ENCODE measurements around the gene KLC4. TPM values are rescaled to one million over a fixed set of nuclear protein-coding genes. Genes with fewer than 3 reads are reported as not detected.
"Not testable (repeated sequence)": the region's sequence is repeated elsewhere in the genome, so short reads cannot be mapped to it uniquely, and the experiment has no call there.

The KLC4 gene
- total RNA-seq, 1 donor from 2014 or later = 18.1 TPM

DNA sequence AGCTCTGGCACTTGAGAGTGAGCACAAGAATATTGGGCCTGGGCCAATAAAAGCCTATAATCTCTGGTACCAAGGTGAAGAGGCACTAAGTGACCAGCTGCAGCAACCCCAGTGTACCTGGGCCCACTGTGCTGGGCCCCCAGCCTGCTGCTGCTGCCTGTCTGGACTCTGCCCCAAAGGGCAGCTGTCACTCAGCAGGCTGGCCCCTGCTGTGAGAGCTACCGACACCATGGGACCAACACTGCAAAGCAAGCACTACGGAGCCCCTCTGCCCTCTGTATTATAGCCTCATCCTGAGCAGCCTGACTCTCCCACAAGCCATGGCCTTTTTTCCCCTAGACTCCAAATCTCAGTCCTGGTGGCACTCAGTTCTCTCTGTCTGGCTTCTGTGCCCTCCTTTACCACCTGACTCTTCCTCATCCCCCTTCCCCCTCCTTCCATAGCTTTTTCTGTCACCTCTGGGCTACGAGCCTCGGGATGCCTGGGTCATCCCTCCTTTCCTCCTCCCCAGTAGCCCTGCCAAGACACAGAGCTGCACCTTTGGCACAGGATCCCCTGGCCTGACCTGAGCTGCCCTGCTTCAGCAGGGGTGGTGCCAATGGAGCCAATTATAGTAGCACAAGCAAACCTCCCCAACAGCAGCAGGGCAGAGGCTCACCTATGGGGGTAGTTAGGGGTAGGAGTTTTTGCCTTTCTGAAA, 23.8 kb upstream of the KLC4 start:
- DNase-seq (ENCODE audit: low spot score) = no peak

DNA sequence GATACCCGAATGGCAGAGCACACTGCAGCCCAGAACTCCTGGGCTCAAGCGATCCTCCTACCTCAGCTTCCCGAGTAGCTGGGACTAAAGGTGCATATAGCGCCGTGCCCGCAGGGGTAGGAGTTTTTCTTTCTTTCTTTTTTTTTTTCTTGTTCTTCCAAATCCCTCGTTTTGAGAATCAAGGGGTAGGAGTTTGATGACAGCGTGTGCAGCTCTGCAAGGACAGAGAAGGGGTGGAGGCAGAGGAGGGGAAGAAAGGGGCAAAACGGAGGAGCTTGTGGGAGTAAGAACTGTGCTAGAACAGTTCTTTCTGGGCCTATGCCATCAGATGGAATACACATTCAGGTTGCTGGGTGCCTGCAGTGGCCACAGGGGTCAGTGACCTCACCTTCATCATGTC, 22.7 kb upstream of the KLC4 start:
- DNase-seq (ENCODE audit: low spot score) = no peak

DNA sequence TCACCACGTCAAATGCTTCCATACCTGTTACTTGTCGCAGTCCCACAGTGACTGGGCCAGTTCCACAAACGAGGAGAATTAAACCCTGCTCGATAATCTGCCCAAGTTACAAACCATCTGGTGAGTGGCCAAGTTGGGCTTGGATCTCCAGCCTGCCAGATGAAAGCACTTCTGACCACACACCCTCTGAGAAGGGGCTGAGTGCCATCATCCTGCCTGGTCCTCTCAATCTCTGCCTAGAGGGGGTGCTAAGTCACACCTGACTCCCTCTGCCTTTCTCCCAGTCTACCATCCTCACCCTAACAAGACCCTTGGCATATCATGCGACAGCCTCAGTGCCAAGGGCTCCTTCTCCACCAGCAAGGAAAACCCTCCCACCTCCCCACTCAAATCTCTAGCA, 22.2 kb upstream of the KLC4 start:
- DNase-seq (ENCODE audit: low spot score) = no peak

DNA sequence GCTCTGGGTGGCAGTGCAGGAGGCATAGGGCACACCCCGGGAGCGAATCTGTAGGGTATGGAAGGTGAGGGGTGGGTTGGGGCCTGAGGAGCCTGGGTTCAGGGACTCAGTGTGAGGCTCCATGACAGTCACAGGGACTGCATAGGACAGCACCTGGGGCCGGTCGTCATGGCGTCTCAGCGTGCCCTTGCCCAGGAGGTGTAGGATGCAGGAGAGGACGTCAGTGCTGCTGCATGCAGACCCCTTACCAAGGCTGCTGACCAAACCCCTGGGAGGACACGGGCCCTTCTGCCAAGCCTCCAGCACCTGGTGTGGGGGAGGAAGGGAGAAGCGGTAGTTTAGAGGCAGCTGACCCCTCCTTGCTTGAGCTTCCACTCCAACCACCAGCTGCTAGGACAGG, 21.7 kb upstream of the KLC4 start:
- no peak for DNase-seq (ENCODE audit: low spot score)

DNA sequence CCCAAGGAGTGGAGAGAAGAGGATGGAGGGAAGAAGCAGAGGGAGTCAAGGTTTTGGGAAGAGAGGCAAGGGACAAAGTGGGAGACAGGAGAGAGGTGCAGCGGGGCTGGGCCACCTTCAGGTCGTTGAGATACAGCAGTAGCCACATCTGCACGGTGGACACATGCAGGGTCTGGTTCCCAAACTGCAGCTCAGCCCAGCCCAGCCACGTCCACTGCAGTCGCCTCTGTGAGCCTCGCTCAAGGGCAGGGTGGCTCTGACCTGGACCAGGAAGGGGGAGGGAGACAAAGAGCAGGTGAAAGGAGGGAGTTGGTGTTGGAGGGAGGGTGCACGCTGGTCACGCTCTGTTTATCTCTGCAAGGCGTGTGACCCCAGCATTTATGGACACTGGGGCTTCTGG, 20.7 kb upstream of the KLC4 start:
- DNase-seq (ENCODE audit: low spot score) = no peak

DNA sequence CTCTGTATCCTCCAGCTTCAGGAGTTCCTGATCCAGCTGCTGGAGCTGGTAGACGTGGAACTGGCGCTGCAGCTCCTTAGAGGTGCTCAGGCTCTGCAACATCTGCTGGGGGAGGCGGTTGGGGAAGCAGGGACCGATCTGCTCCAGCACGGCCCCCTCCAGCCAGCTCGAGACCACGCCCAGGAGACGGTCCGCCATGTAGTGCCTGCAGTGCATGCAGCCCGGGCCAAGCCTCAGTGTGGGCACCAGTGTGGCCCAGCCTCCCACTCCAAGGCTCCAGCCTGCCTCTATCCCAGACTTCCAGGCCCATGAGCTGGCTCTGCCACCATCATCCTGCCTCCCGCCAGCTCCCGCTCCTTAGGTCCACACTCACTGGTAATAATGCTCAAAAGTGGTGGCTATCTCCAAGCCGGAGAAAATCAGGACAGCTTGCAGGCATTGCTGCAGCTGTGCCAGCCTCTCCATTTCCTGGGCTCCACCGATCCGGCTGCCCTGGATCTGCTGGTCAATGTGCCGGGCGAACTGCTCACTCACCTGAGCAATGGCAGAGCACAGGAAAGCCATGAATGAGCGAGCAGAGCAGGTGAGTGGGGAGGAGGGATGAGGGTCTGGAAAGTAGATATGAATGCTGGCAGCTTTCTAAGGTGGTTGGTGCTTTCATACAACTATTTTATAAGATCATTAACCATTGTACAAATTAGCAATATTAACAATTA, 18.7 kb upstream of the KLC4 start:
- no peak for DNase-seq (ENCODE audit: low spot score)

DNA sequence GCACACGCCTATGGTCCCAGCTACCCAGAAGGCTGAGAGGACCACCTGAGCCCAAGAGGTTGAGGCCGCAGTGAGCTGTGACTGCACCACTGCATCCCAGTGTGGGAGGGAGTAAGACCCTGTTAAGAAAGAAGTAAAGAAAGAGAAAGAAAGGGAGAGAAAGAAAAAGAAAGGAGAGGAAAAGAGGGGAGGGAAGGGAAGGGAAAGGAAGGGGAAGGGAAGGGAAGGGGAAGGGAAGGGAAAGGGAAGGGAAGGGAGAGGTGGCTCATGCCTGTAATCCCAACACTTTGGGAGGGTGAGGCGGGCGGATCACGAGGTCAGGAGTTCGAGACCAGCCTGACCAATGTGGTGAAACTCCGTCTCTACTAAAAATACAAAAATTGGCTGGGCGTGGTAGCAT, 18.0 kb upstream of the KLC4 start:
- DNase-seq (ENCODE audit: low spot score) = not testable (repeated sequence)

DNA sequence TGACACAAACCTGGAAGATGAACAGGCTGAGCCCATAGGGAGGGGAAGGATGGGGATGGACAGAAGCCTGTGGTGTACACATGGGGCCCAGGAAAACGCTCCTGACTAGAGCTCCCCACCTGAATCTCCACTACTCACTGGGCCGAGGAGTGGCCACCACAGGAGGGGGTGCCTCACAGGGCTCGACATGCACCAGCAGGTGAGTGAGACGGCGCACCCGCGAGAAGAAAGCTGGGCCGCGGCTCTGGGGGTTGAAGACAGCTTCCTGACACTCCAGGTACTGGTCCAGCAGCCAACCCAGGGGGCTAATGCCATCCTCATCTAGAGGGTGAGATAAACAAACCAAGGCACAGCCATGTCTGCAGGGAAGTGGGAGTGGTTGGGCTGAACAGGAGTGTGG, 16.1 kb upstream of the KLC4 start:
- DNase-seq (ENCODE audit: low spot score) = no peak

DNA sequence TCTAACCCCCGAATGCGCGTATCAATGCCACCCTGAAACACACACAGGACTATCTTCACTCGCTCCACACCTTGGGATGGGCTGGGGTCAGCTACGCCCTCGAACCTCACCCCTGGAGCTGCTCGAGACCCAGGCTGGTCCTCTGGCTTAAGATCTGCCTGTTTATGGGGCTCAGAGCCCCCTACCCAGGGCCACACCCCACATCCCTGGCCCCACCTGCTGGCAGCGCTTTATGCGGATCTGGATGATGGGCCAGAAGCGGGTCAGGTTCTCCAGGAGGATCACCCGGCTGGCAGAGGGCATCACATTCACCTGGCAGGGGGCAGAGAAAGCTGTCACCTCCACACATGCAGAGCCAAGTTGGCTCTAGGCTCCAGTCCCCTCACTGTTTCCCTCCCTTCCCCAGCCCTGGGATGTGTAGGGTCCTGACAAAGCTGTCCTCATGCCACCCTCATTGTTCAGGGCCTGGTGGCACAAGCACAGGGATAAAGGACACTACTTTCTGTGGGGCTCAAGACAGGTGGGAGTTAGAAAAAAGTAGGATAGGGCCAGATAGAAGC, 14.0 kb upstream of the KLC4 start:
- no peak for DNase-seq (ENCODE audit: low spot score)

DNA sequence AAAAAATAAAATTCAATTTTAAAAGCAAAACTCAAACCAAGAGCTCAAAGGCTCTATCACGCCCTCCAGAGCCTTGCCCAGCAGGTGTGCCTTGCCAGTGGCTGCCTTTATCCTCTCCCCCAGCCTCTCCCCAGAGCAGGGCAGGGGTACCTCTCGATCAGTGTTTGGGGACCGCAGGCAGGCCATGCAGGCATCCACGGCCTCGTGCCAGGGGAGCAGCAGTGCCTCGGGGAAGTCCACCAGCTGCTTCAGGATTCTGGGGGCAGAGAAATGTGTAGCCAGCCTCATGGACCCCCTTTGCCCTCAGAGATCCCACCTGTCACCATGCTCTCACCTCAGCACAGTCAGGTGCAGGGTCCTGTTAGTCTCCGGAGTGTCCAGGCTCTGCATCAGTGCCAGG, 11.4 kb upstream of the KLC4 start:
- no peak for DNase-seq (ENCODE audit: low spot score)

DNA sequence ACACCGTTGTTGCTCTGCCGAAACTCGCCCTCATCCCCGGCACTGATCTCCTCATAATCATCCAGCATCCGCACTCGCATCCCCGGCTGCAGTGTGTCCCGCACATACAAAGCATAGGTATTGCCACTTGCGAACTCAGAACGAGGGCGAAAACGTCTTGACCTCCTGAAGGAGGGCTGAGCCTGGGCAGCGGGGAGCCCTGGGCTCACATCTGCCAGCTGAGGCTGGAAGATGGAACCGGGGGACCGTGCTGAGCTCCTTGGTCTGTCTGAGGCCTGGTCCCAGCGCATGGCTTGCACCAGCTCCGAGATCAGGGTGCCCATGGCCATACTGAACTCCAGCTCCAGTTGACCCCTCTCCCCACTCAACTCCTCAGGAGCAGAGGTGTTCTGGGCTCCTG, 8.4 kb upstream of the KLC4 start:
- DNase-seq (ENCODE audit: low spot score) = no peak

DNA sequence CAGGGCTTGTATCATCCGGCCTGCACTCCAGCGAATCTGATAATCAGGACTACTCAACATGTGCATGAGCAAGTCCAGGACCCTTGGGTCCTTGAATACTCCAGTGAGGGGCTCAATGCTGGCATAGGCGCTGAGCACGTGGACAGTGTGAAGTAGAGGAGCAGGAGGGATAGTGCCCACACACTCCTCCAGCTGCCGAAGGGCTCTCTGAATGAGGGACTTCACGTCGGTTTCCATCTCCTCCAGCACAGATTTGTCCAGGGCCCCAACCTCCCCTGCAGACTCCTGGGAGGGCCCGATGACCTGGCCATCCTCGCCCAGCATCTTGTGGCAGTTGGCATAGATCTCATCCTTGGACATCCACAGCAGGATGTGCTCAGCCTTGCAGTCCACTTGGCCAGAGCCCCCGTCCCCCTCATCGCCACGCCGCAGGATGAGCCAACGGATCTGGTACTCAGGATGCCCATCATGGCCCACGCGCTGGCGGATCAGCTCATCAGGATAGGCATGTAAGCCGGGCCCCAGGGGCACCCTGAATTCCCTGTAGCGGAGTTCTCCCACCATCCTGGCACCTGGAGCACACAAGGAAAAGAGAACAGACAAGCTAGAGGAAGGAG, 7.1 kb upstream of the KLC4 start:
- DNase-seq (ENCODE audit: low spot score) = no peak

DNA sequence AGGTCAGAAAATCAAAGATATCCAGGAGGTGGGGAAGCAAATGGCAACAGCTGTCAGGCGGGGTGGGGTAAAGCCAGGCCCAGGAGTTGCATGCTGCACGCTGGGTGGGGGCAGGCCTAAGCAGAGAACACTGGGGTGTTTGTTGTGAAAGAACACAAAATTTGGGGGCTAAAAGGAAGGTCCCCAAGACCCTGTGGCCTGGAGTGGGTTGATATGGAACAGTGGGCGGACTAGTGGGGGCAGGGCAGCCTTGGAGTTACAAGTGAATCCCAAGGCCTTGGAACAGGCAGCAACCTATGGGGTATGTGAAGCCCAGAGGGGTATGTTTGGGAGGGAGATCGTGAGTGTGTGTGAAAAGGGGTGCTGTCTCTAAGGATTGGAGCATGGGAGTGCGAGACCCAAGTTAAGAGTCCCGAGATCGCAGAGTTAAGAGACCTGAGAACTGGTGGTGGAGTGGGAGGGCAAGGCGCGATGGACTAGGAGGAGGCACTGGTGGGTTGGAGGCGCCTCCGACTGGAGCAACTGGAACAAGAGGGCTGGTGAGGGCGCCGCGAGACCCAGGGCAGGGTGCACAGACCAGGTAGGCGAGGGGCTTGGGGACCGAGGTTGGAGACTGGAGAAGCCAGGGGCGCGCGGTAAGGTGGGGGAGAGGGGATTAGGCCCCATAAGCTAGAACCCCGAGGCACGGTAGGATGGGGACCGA, 6.4 kb upstream of the KLC4 start:
- no peak for DNase-seq (ENCODE audit: low spot score)

DNA sequence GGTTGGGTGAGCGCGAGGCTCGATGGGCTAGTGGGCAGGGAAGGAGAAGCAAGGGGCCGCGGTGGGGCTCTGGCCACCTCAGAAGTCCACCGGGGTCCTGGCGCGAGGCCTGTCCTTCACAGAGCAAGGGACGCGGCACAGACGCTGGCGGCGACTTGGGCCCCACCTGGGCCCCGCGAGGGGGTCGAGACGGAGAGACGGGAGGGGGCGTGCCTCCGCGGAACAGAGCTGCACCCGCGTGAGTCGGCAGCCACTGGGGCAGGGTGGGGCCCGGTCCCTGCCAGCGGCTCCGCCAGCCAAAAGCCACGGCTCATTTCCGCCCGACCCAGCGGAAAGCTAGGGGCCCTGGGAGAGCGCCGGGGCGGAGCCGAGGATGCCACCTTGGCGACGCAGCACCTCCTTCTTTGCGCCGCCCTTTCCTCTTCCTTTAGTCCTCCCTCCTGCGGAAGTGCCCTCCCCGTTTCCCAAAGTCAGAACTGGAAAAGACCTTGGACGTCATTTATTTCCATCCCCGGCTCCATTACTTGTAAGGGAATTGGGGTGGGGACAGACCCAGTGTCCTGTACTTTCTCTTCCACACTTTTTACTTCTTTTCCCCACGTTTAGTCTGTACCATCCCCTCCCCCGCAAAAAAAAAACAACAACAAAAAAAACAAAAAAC, 5.8 kb upstream of the KLC4 start, which contains the start of gene CUL7:
Gene CUL7 (minus strand): TSS at position 307 of the 661 bp plus-strand sequence. CDS start 1,063 bp downstream, outside the sequence.
- peak; percentile 97 for DNase-seq (ENCODE audit: low spot score)

DNA sequence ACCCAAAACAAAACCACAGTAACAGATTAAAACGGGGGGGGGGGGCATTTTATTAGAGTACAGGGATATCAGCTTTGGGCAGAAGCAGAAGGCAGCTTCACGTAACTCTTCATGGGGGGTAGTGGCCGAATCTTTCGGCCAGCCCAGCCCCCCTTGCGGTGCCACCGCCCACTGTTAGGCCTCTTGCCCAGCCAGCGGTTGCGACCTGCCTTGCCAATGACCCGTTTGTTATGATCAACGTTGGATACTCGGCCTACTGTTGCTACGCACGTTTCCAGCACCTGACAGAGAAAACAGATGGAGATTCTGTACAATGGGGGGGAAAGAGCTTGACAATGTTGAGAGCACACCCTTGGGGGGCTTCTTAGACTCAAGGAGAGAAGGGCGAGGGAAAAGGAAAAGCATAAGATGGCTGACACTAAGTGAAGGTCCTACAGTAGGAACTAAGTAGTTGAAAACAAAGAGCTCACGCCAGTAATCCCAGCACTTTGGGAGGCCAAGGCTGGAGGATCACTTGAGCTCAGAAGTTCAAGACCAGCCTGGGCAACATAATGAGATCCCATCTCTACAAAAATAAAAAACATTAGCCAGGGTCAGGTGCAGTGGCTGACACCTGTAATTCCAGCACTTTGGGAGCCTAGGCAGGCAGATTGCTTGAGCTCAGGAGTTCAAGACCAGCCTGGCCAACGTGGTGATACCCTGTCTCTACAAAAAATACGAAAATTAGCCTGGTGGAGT, 5.1 kb upstream of the KLC4 start:
- DNase-seq (ENCODE audit: low spot score) = no peak

DNA sequence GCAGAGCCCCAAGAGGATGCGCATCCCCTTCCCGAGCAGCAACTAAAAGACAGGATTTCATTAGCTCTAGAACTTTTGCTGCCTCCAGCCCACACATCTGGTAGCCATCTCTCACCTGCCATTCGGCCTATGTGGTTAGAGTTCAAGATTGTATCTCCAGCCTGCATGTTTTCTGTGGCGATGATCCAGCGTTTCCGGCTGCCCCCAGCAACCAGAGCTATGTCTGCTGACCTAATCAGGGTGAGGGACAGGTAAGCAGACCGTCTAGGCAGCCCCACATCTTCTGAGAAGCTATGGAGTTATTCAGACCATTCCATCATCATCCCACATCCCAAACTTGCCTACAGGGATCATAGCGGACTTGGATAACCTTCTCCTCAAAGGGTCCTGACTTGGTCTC, 3.5 kb upstream of the KLC4 start:
- no peak for DNase-seq (ENCODE audit: low spot score)

DNA sequence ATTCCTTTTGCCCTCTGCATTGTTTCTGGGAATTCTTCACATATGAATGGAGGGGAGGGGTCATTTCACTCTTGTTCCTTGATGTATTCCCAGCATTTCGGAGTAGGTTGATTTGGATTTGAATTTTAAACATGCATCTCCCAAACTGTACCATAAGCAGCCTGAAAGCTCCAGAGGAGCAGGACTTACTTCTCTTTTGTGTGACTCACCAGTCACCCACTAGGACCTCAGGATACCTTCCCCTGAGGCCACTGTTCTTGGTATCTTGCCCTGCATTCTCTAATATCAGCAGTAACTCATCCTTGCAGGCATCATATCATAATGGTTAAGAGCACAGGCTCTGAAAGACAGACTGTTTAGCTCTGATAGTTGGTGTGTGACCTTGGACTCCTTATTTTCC, 900 bp upstream of the KLC4 start:
- DNase-seq (ENCODE audit: low spot score) = no peak

DNA sequence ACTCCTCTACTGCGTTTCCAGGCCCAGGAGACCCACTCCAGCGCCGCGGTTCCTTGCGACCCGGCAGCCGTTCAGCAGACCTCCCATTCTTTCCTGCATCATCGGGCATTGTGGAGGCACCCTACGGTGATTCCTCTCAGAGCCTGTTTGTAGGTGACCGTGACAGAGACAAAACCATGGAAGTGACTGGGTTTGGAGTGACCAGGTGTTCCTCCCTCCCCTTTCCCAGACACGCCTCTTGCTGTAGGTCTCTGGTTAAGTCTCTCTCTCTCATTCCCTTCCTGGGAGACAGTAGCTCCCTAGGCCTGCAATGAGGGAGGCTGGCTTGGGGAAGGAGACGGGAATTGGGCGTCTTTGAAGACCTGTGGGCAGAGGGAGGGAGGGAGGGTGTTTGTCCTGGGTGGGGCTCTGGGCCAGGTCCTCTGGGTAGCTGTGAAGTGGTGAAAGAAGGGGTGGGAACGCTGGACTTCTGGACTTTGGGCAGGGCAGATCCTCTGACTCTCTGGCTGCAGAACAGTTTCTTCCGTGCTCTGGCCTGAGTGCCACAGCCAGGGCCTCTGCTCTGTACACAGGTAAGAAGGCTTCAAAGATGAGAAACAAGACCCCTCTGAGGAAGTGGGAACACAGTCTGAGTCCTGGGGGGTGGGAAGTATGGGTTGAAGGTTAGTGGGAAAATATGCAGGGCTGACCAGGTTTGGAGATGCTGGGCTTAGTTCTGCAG, 763 bp downstream of the KLC4 start:
- DNase-seq (ENCODE audit: low spot score) = no peak

DNA sequence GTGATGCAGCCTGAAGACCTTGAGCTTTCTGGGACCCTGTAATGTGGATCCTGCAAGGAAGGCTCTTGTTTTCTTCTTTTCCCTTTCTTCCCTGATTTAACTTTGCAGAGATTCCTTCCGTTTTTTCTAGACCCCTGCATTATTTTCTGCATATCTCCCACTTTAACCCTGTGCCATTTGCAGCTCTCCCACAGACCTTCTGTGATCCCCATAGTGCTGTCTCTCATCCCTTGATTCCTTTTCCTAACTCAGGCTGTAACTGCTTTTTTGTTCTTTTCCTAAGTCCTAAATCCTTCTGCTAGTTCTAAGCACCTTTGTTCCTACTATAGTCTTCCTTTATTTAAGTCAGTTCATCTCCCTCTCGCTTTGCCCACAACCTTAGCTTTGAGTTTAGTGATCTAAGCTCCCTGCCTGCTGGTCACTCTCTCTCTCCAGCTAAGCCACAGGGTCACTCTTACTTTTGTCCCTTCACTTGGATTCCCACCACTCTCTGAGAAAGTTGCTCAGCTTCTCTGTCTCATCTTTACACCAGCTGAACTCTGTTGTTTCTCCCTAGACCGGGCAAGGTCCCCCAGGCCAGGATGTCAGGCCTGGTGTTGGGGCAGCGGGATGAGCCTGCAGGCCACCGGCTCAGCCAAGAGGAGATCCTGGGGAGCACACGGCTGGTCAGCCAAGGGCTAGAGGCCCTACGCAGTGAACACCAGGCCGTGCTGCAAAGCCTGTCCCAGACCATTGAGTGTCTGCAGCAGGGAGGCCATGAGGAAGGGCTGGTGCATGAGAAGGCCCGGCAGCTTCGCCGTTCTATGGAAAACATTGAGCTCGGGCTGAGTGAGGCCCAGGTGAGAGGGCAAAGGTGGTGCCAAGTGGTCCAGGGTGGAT, 1.6 kb downstream of the KLC4 start:
- no peak for DNase-seq (ENCODE audit: low spot score)

Data from mesenteric fat pad (tissue), 1 donor.